CD4-positive, alpha-beta memory T cell (primary cell): Measurements from ENCODE around the gene ACP4. TPM values are rescaled to one million over a fixed set of nuclear protein-coding genes. Genes with fewer than 3 reads are reported as not detected.
"Not testable (repeated sequence)": the region's sequence is repeated elsewhere in the genome, so short reads cannot be mapped to it uniquely, and the experiment has no call there.

Experiments
- CTCF ChIA-PET: fragments of 350-600 bp; sonication (Branson Sonifier 250); formaldehyde crosslinking; loops from one replicate; lab custom pipeline; 2021; ENCODE audit warnings: inconsistent platforms; ENCODE audit not compliant: partially characterized antibody; lab: Charles Lee
- POLR2A ChIA-PET: fragments of 350-600 bp; sonication (Branson Sonifier 250); formaldehyde crosslinking; loops from one replicate; lab custom pipeline; 2021; ENCODE audit not compliant: partially characterized antibody; lab: Charles Lee
- DNase-seq, 5 donors: peaks; one replicate each; pipeline versions ENCODE4 v3.0.0 to v3.0.0-alpha.2; 2020 to 2022; ENCODE audit warnings: mixed read lengths in 1 of 5
- H3K27ac ChIP-seq: one replicate; pipeline ENCODE4 v1.7.0; 2013; ENCODE audit warnings: low read depth, low read length
- H3K27me3 ChIP-seq: 2 replicates; pipeline ENCODE4 v1.7.0; 2013; ENCODE audit warnings: mild to moderate bottlenecking, low read length, moderate library complexity; ENCODE audit not compliant: insufficient read depth
- H3K36me3 ChIP-seq: 2 replicates; pipeline ENCODE4 v1.7.0; 2013; ENCODE audit warnings: mild to moderate bottlenecking, low read length, moderate library complexity; ENCODE audit not compliant: insufficient read depth
- H3K4me1 ChIP-seq: 2 replicates; pipeline ENCODE4 v1.7.0; 2013; ENCODE audit warnings: mild to moderate bottlenecking, low read length, moderate library complexity; ENCODE audit not compliant: insufficient read depth
- H3K4me3 ChIP-seq, 2 donors: one replicate each; pipeline ENCODE4 v1.7.0; 2013; ENCODE audit warnings: low read length in 2 of 2, mild to moderate bottlenecking in 1 of 2
- H3K9me3 ChIP-seq, 2 donors: one replicate each; pipeline ENCODE4 v1.7.0; 2013; ENCODE audit warnings: low read length in 2 of 2, control low read depth in 1 of 2; ENCODE audit not compliant: control insufficient read depth in 1 of 2
- H3K27ac Mint-ChIP-seq, 7 donors: one replicate each; pipeline ENCODE4 v1.8.0; 2020 to 2021; ENCODE audit warnings: mixed read lengths in 7 of 7, mild to moderate bottlenecking in 6 of 7, inconsistent platforms in 3 of 7, moderate library complexity in 3 of 7
- H3K27me3 Mint-ChIP-seq, 2 donors: one replicate each; pipeline ENCODE4 v1.8.0; 2020 to 2021; ENCODE audit warnings: mixed read lengths in 2 of 2
- H3K36me3 Mint-ChIP-seq, 2 donors: one replicate each; pipeline ENCODE4 v1.8.0; 2020 to 2021; ENCODE audit warnings: mixed read lengths in 2 of 2, inconsistent platforms in 1 of 2, mild to moderate bottlenecking in 1 of 2
- H3K4me1 Mint-ChIP-seq, 4 donors: one replicate each; pipeline ENCODE4 v1.8.0; 2020 to 2021; ENCODE audit warnings: mixed read lengths in 4 of 4, mild to moderate bottlenecking in 1 of 4
- H3K4me3 Mint-ChIP-seq, 8 donors: one replicate each; pipeline ENCODE4 v1.8.0; 2020 to 2021; ENCODE audit warnings: mixed read lengths in 8 of 8, mild to moderate bottlenecking in 7 of 8, moderate library complexity in 6 of 8, inconsistent platforms in 3 of 8
- H3K9me3 Mint-ChIP-seq, 8 donors: one replicate each; pipeline ENCODE4 v1.8.0; 2020 to 2021; ENCODE audit warnings: mixed read lengths in 8 of 8, mild to moderate bottlenecking in 5 of 8, inconsistent platforms in 3 of 8, moderate library complexity in 1 of 8
- intact Hi-C: fragments of 100-400 bp; cut with micrococcal nuclease; formaldehyde crosslinking; loops from one replicate; pipeline ENCODE4 v1.15.1; 2023
- polyA plus RNA-seq, 2 donors: library from polyadenylated mRNA; unstranded; fragments of 300-500 nt; fragmentation: Illumina TruSeq; gene quantifications; one replicate each; pipeline ENCODE4 v1.2.3, GENCODE V29; 2021
- total RNA-seq, 2 experiments: library from RNA; stranded (reverse); gene quantifications; one replicate each; pipeline ENCODE4 v1.2.3, GENCODE V29; 2021

Gene ACP4
- total and polyA plus RNA-seq, 4 experiments from 2014 or later, result not detected

DNA sequence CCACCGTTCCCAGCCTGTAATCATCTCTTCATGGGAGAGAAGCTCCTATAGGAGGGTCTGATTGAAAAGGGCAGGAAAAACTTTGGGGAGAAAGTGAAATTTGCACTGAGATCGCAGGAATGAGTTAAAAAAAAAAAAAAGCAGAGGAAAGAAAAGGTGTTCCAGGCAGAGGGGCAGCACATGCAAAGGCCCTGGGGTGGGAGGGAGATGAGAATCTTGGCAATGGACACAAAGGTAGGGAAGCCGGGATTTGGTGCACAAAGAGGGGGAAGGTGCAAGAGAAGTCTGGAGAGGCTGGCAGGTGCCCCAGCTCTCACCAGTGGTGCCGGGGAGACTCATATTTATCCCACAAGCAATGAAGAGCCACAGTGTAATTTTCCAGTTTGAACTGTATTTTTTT is 36.3 kb upstream of the ACP4 start:
- H3K4me3 ChIP-seq, result no peak overlapping the region
- H3K4me1 ChIP-seq, result no peaks in the 10 kb centered on the region
- Mint-ChIP-seq H3K9me3 (peaks cover 0 to 4% (median 0%) of the 10 kb centered on the region in 8 donors), H3K4me3 (peak overlapping the region in 1 of 8 donors; percentile 23), H3K27me3 (peaks cover 9 to 12% of the 10 kb centered on the region in 2 donors), H3K36me3 (no peaks in the 10 kb centered on the region), H3K27ac (no peak overlapping the region), H3K4me1 (no peaks in the 10 kb centered on the region)
- intact Hi-C loops, result no loop called here
- H3K27ac ChIP-seq, result no peak overlapping the region
- H3K27me3 ChIP-seq, result no peaks in the 10 kb centered on the region
- no peaks in the 10 kb centered on the region for H3K9me3 ChIP-seq
- no peak for DNase-seq
- H3K36me3 ChIP-seq, result no peaks in the 10 kb centered on the region
- ChIA-PET POLR2A (no interaction called here), CTCF (no interaction called here)

- H3K27me3 ChIP-seq, POLR2A ChIA-PET, H3K4me3 Mint-ChIP-seq, H3K4me1 ChIP-seq, H3K36me3 ChIP-seq, H3K27ac ChIP-seq, H3K36me3 Mint-ChIP-seq, DNase-seq, intact Hi-C loops, H3K27ac Mint-ChIP-seq, H3K9me3 Mint-ChIP-seq, CTCF ChIA-PET, H3K4me3 ChIP-seq, H3K9me3 ChIP-seq, H3K4me1 Mint-ChIP-seq: not testable (repeated sequence)
- H3K27me3 Mint-ChIP-seq, result peaks cover 9 to 15% of the 10 kb centered on the region in 2 donors
These were observed 34.0 kb upstream of the ACP4 start for GRCh38 chr19:50756244-50756643.

- intact Hi-C loops, CTCF ChIA-PET: not testable (repeated sequence)
These were observed 32.6 kb upstream of the ACP4 start for GRCh38 chr19:50757624-50758023.

GRCh38 chr19:50759076-50759475 is 31.1 kb upstream of the ACP4 start:
- DNase-seq, H3K4me3 ChIP-seq, H3K36me3 ChIP-seq, H3K36me3 Mint-ChIP-seq, H3K9me3 Mint-ChIP-seq, H3K27me3 ChIP-seq, POLR2A ChIA-PET, H3K9me3 ChIP-seq, H3K4me1 ChIP-seq, H3K27me3 Mint-ChIP-seq, intact Hi-C loops, H3K27ac Mint-ChIP-seq, CTCF ChIA-PET, H3K4me3 Mint-ChIP-seq, H3K4me1 Mint-ChIP-seq, H3K27ac ChIP-seq: not testable (repeated sequence)

More at GRCh38 chr19:50757624-50758023, 32.6 kb upstream of the ACP4 start:
- H3K27me3 ChIP-seq, DNase-seq, H3K27ac ChIP-seq, H3K36me3 Mint-ChIP-seq, POLR2A ChIA-PET, H3K4me1 ChIP-seq, H3K36me3 ChIP-seq, H3K9me3 ChIP-seq, H3K9me3 Mint-ChIP-seq, H3K4me1 Mint-ChIP-seq, H3K4me3 ChIP-seq, H3K4me3 Mint-ChIP-seq: not testable (repeated sequence)
- H3K27me3 Mint-ChIP-seq, result peaks cover 9 to 15% of the 10 kb centered on the region in 2 donors
- peak overlapping the region in 1 of 7 donors; percentile 3 for H3K27ac Mint-ChIP-seq

DNA sequence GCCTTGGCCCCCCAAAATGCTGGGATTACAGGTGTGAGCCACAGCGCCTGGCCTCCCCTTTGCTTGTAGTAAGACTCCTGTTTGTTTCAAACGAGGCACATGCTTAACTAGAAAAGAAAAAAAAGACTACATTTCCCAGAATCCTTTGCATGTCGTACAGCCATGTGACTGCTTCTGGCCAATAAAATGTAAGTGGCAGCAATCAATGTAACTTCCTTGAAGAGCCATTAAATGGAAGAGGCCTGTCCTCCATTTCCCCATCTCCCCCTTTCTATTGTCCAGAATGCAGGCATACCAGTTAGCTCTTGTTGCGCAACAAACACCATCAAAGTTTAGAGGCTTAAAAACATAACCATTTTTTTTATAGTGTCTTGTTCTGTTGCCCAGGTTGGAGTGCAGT is 30.3 kb upstream of the ACP4 start:
- Histone ChIP-seq H3K27me3 (no peaks in the 10 kb centered on the region), H3K4me1 (no peaks in the 10 kb centered on the region), H3K27ac (no peak overlapping the region), H3K9me3 (no peaks in the 10 kb centered on the region), H3K36me3 (no peaks in the 10 kb centered on the region), H3K4me3 (no peak overlapping the region)
- no peaks in the 10 kb centered on the region for H3K36me3 Mint-ChIP-seq
- intact Hi-C loops, result no loop called here
- no peak overlapping the region for H3K4me3 Mint-ChIP-seq
- H3K4me1 Mint-ChIP-seq, result no peaks in the 10 kb centered on the region
- peak in 1 of 5 donors; percentile 12 for DNase-seq
- CTCF ChIA-PET, result no interaction called here
- peaks cover 6 to 10% of the 10 kb centered on the region in 2 donors for H3K27me3 Mint-ChIP-seq
- peaks cover 0 to 4% (median 0%) of the 10 kb centered on the region in 8 donors for H3K9me3 Mint-ChIP-seq
- POLR2A ChIA-PET, result no interaction called here
- H3K27ac Mint-ChIP-seq, result no peak overlapping the region

DNA sequence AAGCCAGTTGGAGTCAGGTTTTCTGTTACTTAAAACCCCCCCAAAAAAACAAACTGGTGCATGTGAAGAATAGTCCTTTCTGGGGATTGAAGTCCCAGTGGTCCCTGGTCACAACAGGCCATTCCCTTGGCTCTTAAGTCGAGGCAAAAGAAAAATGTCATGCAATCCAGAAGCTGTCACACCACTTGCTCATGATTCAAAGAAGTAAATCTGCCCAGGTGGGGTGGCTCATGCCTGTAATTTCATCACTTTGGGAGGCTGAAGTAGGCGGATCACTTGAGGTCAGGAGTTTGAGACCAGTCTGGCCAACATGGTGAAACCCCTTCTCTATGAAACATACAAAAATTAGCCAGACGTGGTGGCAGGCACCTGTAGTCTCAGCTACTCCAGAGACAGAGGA is 28.7 kb upstream of the ACP4 start:
- H3K9me3 Mint-ChIP-seq, H3K36me3 ChIP-seq, H3K36me3 Mint-ChIP-seq, H3K9me3 ChIP-seq, POLR2A ChIA-PET, DNase-seq, H3K27ac ChIP-seq, H3K4me1 Mint-ChIP-seq, H3K27ac Mint-ChIP-seq, H3K27me3 ChIP-seq, H3K4me1 ChIP-seq, CTCF ChIA-PET, intact Hi-C loops, H3K4me3 Mint-ChIP-seq, H3K4me3 ChIP-seq: not testable (repeated sequence)
- H3K27me3 Mint-ChIP-seq, result peaks cover 10 to 13% of the 10 kb centered on the region in 2 donors

GRCh38 chr19:50763521-50763920 is 26.7 kb upstream of the ACP4 start:
- DNase-seq, H3K4me1 Mint-ChIP-seq, H3K4me3 ChIP-seq, H3K27ac Mint-ChIP-seq, H3K9me3 ChIP-seq, H3K27ac ChIP-seq, intact Hi-C loops, CTCF ChIA-PET, H3K9me3 Mint-ChIP-seq, POLR2A ChIA-PET, H3K36me3 Mint-ChIP-seq, H3K27me3 ChIP-seq, H3K4me3 Mint-ChIP-seq, H3K36me3 ChIP-seq, H3K4me1 ChIP-seq: not testable (repeated sequence)
- H3K27me3 Mint-ChIP-seq, result peaks cover 12% of the 10 kb centered on the region in 2 donors

GRCh38 chr19:50764409-50764808 is 25.8 kb upstream of the ACP4 start:
- Histone ChIP-seq H3K36me3 (no peaks in the 10 kb centered on the region), H3K27ac (no peak overlapping the region), H3K27me3 (no peaks in the 10 kb centered on the region), H3K4me1 (no peaks in the 10 kb centered on the region), H3K9me3 (no peaks in the 10 kb centered on the region), H3K4me3 (no peak overlapping the region)
- peaks cover 0 to 2% (median 0%) of the 10 kb centered on the region in 8 donors for H3K9me3 Mint-ChIP-seq
- H3K36me3 Mint-ChIP-seq, result no peaks in the 10 kb centered on the region
- ChIA-PET POLR2A (no interaction called here), CTCF (no interaction called here)
- H3K27ac Mint-ChIP-seq, result no peak overlapping the region
- H3K27me3 Mint-ChIP-seq, result peaks cover 10 to 12% of the 10 kb centered on the region in 2 donors
- DNase-seq, result no peak
- intact Hi-C loops, result no loop called here
- no peak overlapping the region for H3K4me3 Mint-ChIP-seq
- peaks cover 0 to 1% (median 0%) of the 10 kb centered on the region in 4 donors for H3K4me1 Mint-ChIP-seq
